ENCODE measurements around the gene RALGAPA2.

RALGAPA2 gene

GRCh38 chr20:20597966-20598365, 114.5 kb downstream of the RALGAPA2 start:
- no peak for DNase-seq (ENCODE audit: low read depth, low spot score)
- H3K4me3 ChIP-seq (ENCODE audit: low read depth, low read length) = no peak overlapping the region
- in situ Hi-C loops (cut with HindIII; ENCODE audit: low sequenced_read_pairs) = no loop called here
- TF ChIP-seq CTCF (IDR thresholded peaks at IDR 0.05; ENCODE audit: low read depth, low read length) = no peak

- H3K4me3 ChIP-seq (ENCODE audit: low read depth, low read length) = no peak overlapping the region
Observed at GRCh38 chr20:20594171-20594530, 118.3 kb downstream of the RALGAPA2 start.

DNA sequence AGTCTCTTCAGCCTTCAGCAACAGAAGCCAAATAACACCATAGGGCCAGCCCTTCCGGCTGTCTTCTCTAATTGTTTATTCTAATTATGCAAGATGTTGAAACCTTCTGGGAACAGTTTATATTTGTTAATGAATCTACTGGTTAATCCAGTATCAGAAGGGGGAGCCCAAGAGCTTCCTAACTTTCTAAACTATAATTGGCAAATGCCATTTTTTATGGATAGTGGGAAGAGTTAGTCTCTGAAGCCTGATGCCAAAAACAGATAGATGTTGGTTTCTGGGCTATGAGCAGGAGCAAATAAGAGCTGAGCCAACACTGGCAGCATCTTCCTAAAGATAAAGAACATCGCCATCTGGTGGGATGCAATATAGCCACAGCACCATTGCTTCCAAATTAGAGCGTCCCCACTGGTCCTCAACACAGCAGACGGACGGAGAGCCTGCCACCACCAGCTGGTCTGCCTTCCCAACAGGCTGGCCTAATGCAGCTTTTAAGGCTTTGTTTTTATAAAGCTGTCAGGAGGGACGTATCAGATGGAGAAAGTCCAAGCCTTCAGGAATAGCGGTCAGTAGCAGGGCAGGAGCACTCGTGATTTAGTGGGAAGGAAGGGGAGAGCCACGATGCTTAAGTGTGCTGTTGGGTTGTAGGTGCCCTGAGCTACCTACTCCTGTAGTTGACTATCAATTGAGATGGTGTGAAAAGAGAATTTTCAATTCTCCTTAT, 118.8 kb downstream of the RALGAPA2 start:
- no peak overlapping the region for H3K4me3 ChIP-seq (ENCODE audit: low read depth, low read length)

More at GRCh38 chr20:20594171-20594530, 118.3 kb downstream of the RALGAPA2 start:
- DNase-seq (ENCODE audit: low read depth, low spot score) = peak; percentile 57
- peak; percentile 41 for TF ChIP-seq CTCF (IDR thresholded peaks at IDR 0.05; ENCODE audit: low read depth, low read length)
- in situ Hi-C loops (cut with HindIII; ENCODE audit: low sequenced_read_pairs) = no loop called here

GRCh38 chr20:20585146-20585545, 127.3 kb downstream of the RALGAPA2 start:
- no peak overlapping the region for H3K4me3 ChIP-seq (ENCODE audit: low read depth, low read length)
- no peak for TF ChIP-seq CTCF (IDR thresholded peaks at IDR 0.05; ENCODE audit: low read depth, low read length)
- DNase-seq (ENCODE audit: low read depth, low spot score) = no peak
- in situ Hi-C loops (cut with HindIII; ENCODE audit: low sequenced_read_pairs) = no loop called here

More for the DNA sequence above, 118.8 kb downstream of the RALGAPA2 start:
- in situ Hi-C loops (cut with HindIII; ENCODE audit: low sequenced_read_pairs) = no loop called here
- peak; percentile 64 for TF ChIP-seq CTCF (IDR thresholded peaks at IDR 0.05; ENCODE audit: low read depth, low read length)
- peak; percentile 60 for DNase-seq (ENCODE audit: low read depth, low spot score)

- TF ChIP-seq CTCF (IDR thresholded peaks at IDR 0.05; ENCODE audit: low read depth, low read length) = no peak
- no peak overlapping the region for H3K4me3 ChIP-seq (ENCODE audit: low read depth, low read length)
- in situ Hi-C loops (cut with HindIII; ENCODE audit: low sequenced_read_pairs) = no loop called here
- no peak for DNase-seq (ENCODE audit: low read depth, low spot score)
Observed at GRCh38 chr20:20582734-20583133, 129.7 kb downstream of the RALGAPA2 start.

DNA sequence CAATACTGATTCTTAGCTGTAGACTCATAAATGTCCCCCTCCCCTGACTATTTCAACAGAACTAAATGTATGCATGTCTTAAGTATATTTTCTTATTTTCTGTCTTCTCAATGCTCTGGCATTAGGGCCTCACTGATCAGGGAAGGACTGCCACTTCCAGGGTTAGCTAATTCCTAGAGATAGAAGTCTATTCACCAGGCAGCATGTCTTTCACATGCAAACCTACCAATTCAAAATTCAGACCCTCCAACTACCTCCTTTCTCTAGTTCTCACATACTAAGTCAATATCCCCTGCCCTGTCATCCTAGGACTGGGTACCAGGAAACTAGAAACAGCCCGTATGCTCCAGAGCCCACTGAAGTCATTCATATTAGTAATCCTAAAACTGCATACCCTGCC, 132.3 kb downstream of the RALGAPA2 start:
- DNase-seq (ENCODE audit: low read depth, low spot score) = no peak
- H3K4me3 ChIP-seq (ENCODE audit: low read depth, low read length) = no peak overlapping the region
- in situ Hi-C loops (cut with HindIII; ENCODE audit: low sequenced_read_pairs) = no loop called here
- TF ChIP-seq CTCF (IDR thresholded peaks at IDR 0.05; ENCODE audit: low read depth, low read length) = no peak

Measured in astrocyte of the spinal cord (primary cell).